IPS DF 6.9 (cell line): Measurements from ENCODE around the gene SOX2.
A peak's percentile ranks its signal among the peaks of the same experiment; 100 is the strongest.

Experiments used
- DNase-seq: peaks from one replicate; pipeline ENCODE4 v3.0.0-alpha.2; 2013; ENCODE audit warnings: low read depth, low spot score
- H3K27ac ChIP-seq: one replicate; pipeline ENCODE4 v1.5.1; 2013; ENCODE audit warnings: low read length, control low read depth
- H3K27me3 ChIP-seq: 2 replicates; pipeline ENCODE4 v1.6.1; 2013; ENCODE audit warnings: mild to moderate bottlenecking, low read length; ENCODE audit not compliant: control insufficient read depth, insufficient read depth
- H3K36me3 ChIP-seq: 2 replicates; pipeline ENCODE4 v1.6.1; 2013; ENCODE audit warnings: low read length; ENCODE audit not compliant: control insufficient read depth, insufficient read depth
- H3K4me1 ChIP-seq: 2 replicates; pipeline ENCODE4 v1.6.1; 2013; ENCODE audit warnings: low read length; ENCODE audit not compliant: control insufficient read depth, insufficient read depth
- H3K4me3 ChIP-seq: 2 replicates; pipeline ENCODE4 v1.5.1; 2013; ENCODE audit warnings: mild to moderate bottlenecking, low read length
- H3K9me3 ChIP-seq: 2 replicates; pipeline ENCODE4 v1.6.1; 2013; ENCODE audit warnings: low read length, inconsistent platforms; ENCODE audit not compliant: control insufficient read depth, insufficient read depth
- WGBS: extraction: QIAGEN DNeasy Blood & Tissue Kit; methylation state at CpG from one replicate; pipeline ENCODE4 v1.1.7; 2013; ENCODE audit warnings: mixed read lengths, missing lambda C conversion rate; ENCODE audit not compliant: insufficient read length, insufficient coverage; 5-methylcytosine and 5-hydroxymethylcytosine counted together

The SOX2 gene

GRCh38 chr3:181711325-181712135 is at the start of gene SOX2:
SOX2 (plus strand) TSS chr3:181711925; CDS start chr3:181712361, 436 bp downstream.
- peak within 1 kb of the TSS; percentile 9 for H3K27ac ChIP-seq
- H3K4me3 ChIP-seq, result peak within 1 kb of the TSS; percentile 69

GRCh38 chr3:181683563-181683962 is 28.2 kb upstream of the SOX2 start:
- WGBS, result no CpG with 5 or more reads among the region's 1 CpG
- Histone ChIP-seq H3K36me3 (no peaks in the 10 kb centered on the region), H3K27ac (no peak overlapping the region)

More at GRCh38 chr3:181711325-181712135, at the start of gene SOX2:
- Histone ChIP-seq H3K36me3 (peaks cover 3% of the 10 kb centered on the region; the same call in 1 of the 2 replicates), H3K9me3 (no peaks in the 10 kb centered on the region), H3K4me1 (no peaks in the 10 kb centered on the region), H3K27me3 (no peaks in the 10 kb centered on the region)
- WGBS, result no CpG with 5 or more reads among the region's 37 CpGs
- DNase-seq, result no peak

GRCh38 chr3:181687190-181687589 is 24.5 kb upstream of the SOX2 start:
- Histone ChIP-seq H3K27me3 (no peaks in the 10 kb centered on the region), H3K4me1 (no peaks in the 10 kb centered on the region), H3K9me3 (no peaks in the 10 kb centered on the region), H3K27ac (no peak overlapping the region), H3K36me3 (no peaks in the 10 kb centered on the region), H3K4me3 (no peak overlapping the region)
- no peak for DNase-seq
- WGBS, result no CpG with 5 or more reads among the region's 1 CpG

More at GRCh38 chr3:181683563-181683962, 28.2 kb upstream of the SOX2 start:
- no peak for DNase-seq
- Histone ChIP-seq H3K4me1 (no peaks in the 10 kb centered on the region), H3K4me3 (no peak overlapping the region), H3K27me3 (no peaks in the 10 kb centered on the region), H3K9me3 (no peaks in the 10 kb centered on the region)

GRCh38 chr3:181687731-181688130 is 24.0 kb upstream of the SOX2 start:
- Histone ChIP-seq H3K27ac (no peak overlapping the region), H3K4me3 (no peak overlapping the region), H3K4me1 (no peaks in the 10 kb centered on the region), H3K9me3 (no peaks in the 10 kb centered on the region), H3K36me3 (no peaks in the 10 kb centered on the region), H3K27me3 (no peaks in the 10 kb centered on the region)
- no peak for DNase-seq
- no CpG with 5 or more reads among the region's 2 CpGs for WGBS

GRCh38 chr3:181689546-181689945 is 22.2 kb upstream of the SOX2 start:
- WGBS, result no CpG with 5 or more reads among the region's 3 CpGs
- no peak for DNase-seq
- Histone ChIP-seq H3K36me3 (no peaks in the 10 kb centered on the region), H3K27me3 (no peaks in the 10 kb centered on the region), H3K27ac (no peak overlapping the region), H3K4me3 (no peak overlapping the region), H3K4me1 (no peaks in the 10 kb centered on the region), H3K9me3 (no peaks in the 10 kb centered on the region)

GRCh38 chr3:181690769-181691168 is 21.0 kb upstream of the SOX2 start:
- Histone ChIP-seq H3K9me3 (no peaks in the 10 kb centered on the region), H3K27ac (no peak overlapping the region), H3K27me3 (peaks cover 2% of the 10 kb centered on the region; the same call in 1 of the 2 replicates), H3K4me3 (no peak overlapping the region), H3K36me3 (no peaks in the 10 kb centered on the region), H3K4me1 (no peaks in the 10 kb centered on the region)
- WGBS, result no CpG with 5 or more reads among the region's 2 CpGs
- DNase-seq, result no peak

- H3K9me3 ChIP-seq, result no peaks in the 10 kb centered on the region
- no peak for DNase-seq
- no peaks in the 10 kb centered on the region for H3K36me3 ChIP-seq
- no peak overlapping the region for H3K4me3 ChIP-seq
- WGBS, result no CpG with 5 or more reads among the region's 2 CpGs
- no peaks in the 10 kb centered on the region for H3K4me1 ChIP-seq
- H3K27ac ChIP-seq, result no peak overlapping the region
- H3K27me3 ChIP-seq, result peaks cover 12% of the 10 kb centered on the region; the same call in 1 of the 2 replicates
Observed at GRCh38 chr3:181691901-181692300, 19.8 kb upstream of the SOX2 start.

- H3K4me3 ChIP-seq, result no peak overlapping the region
- no CpG with 5 or more reads among the region's 2 CpGs for WGBS
- peaks cover 14% of the 10 kb centered on the region; the same call in 1 of the 2 replicates for H3K27me3 ChIP-seq
- H3K27ac ChIP-seq, result no peak overlapping the region
- no peaks in the 10 kb centered on the region for H3K9me3 ChIP-seq
- H3K4me1 ChIP-seq, result no peaks in the 10 kb centered on the region
- H3K36me3 ChIP-seq, result no peaks in the 10 kb centered on the region
- DNase-seq, result no peak
Observed at GRCh38 chr3:181692311-181693145, 19.2 kb upstream of the SOX2 start.

- Histone ChIP-seq H3K4me1 (no peaks in the 10 kb centered on the region), H3K27ac (no peak overlapping the region), H3K9me3 (no peaks in the 10 kb centered on the region), H3K27me3 (peaks cover 14% of the 10 kb centered on the region; the same call in 1 of the 2 replicates), H3K4me3 (no peak overlapping the region), H3K36me3 (no peaks in the 10 kb centered on the region)
- no CpG with 5 or more reads among the region's 1 CpG for WGBS
- no peak for DNase-seq
Observed at GRCh38 chr3:181693280-181693679, 18.4 kb upstream of the SOX2 start.
